ENCODE results near the gene HLA-DQA2.
"Not testable (repeated sequence)": the region's sequence is repeated elsewhere in the genome, so short reads cannot be mapped to it uniquely, and the experiment has no call there.

The HLA-DQA2 gene

GRCh38 chr6:32774426-32774825, 33.2 kb downstream of the HLA-DQA2 start:
- H3K27ac ChIP-seq, result no peak overlapping the region
- TF ChIP-seq Cebpa-rat (IDR thresholded peaks at IDR 0.05), result no peak
- no peak overlapping the region for H3K9ac ChIP-seq
- no peaks in the 10 kb centered on the region for H3K36me3 ChIP-seq
- H3K4me2 ChIP-seq, result no peak overlapping the region
- H3K27me3 ChIP-seq, result no peaks in the 10 kb centered on the region
- no peaks in the 10 kb centered on the region for H3K4me1 ChIP-seq
- no peaks in the 10 kb centered on the region for H3K9me3 ChIP-seq
- H3K4me3 ChIP-seq, result no peak overlapping the region
- H4K20me1 ChIP-seq, result no peaks in the 10 kb centered on the region

GRCh38 chr6:32775071-32775470, 33.9 kb downstream of the HLA-DQA2 start:
- H3K36me3 ChIP-seq, result no peaks in the 10 kb centered on the region
- no peak overlapping the region for H3K27ac ChIP-seq
- H3K27me3 ChIP-seq, result no peaks in the 10 kb centered on the region
- no peaks in the 10 kb centered on the region for H4K20me1 ChIP-seq
- TF ChIP-seq Cebpa-rat (IDR thresholded peaks at IDR 0.05), result no peak
- H3K4me1 ChIP-seq, result no peaks in the 10 kb centered on the region
- H3K9me3 ChIP-seq, result no peaks in the 10 kb centered on the region
- no peak overlapping the region for H3K4me2 ChIP-seq
- H3K9ac ChIP-seq, result no peak overlapping the region
- no peak overlapping the region for H3K4me3 ChIP-seq

GRCh38 chr6:32779036-32779435, 37.8 kb downstream of the HLA-DQA2 start:
- H3K4me1 ChIP-seq, result no peaks in the 10 kb centered on the region
- no peak overlapping the region for H3K27ac ChIP-seq
- H3K4me2 ChIP-seq, result no peak overlapping the region
- H3K27me3 ChIP-seq, result no peaks in the 10 kb centered on the region
- no peak overlapping the region for H3K9ac ChIP-seq
- no peaks in the 10 kb centered on the region for H3K36me3 ChIP-seq
- no peaks in the 10 kb centered on the region for H4K20me1 ChIP-seq
- H3K4me3 ChIP-seq, result no peak overlapping the region
- H3K9me3 ChIP-seq, result no peaks in the 10 kb centered on the region
- TF ChIP-seq Cebpa-rat (IDR thresholded peaks at IDR 0.05), result no peak

GRCh38 chr6:32782923-32783322, 41.7 kb downstream of the HLA-DQA2 start:
- H3K4me2 ChIP-seq, H3K4me1 ChIP-seq, H3K36me3 ChIP-seq, H4K20me1 ChIP-seq, H3K27me3 ChIP-seq, H3K4me3 ChIP-seq, H3K9me3 ChIP-seq, H3K9ac ChIP-seq, H3K27ac ChIP-seq: not testable (repeated sequence)

GRCh38 chr6:32785781-32786533, 44.8 kb downstream of the HLA-DQA2 start:
- no peak overlapping the region for H3K9ac ChIP-seq
- no peak overlapping the region for H3K27ac ChIP-seq
- H3K4me3 ChIP-seq, result no peak overlapping the region
- no peaks in the 10 kb centered on the region for H3K36me3 ChIP-seq
- H3K9me3 ChIP-seq, result no peaks in the 10 kb centered on the region
- no peaks in the 10 kb centered on the region for H4K20me1 ChIP-seq
- no peaks in the 10 kb centered on the region for H3K27me3 ChIP-seq
- H3K4me1 ChIP-seq, result 0 out of 2 replicates have a peak, but pooled peaks cover 4% of the 10 kb centered on the region
- no peak overlapping the region for H3K4me2 ChIP-seq
- peak; percentile 72 for TF ChIP-seq Cebpa-rat (IDR thresholded peaks at IDR 0.05)

GRCh38 chr6:32790306-32790705, 49.1 kb downstream of the HLA-DQA2 start:
- Histone ChIP-seq H3K9ac (no peak overlapping the region), H3K4me2 (no peak overlapping the region), H3K4me1 (peaks cover 35% of the 10 kb centered on the region), H3K36me3 (no peaks in the 10 kb centered on the region), H3K27ac (no peak overlapping the region), H3K9me3 (no peaks in the 10 kb centered on the region), H3K27me3 (no peaks in the 10 kb centered on the region), H3K4me3 (no peak overlapping the region), H4K20me1 (no peaks in the 10 kb centered on the region)
- no peak for TF ChIP-seq Cebpa-rat (IDR thresholded peaks at IDR 0.05)

- Histone ChIP-seq H3K4me1 (peaks cover 54% of the 10 kb centered on the region), H3K27me3 (no peaks in the 10 kb centered on the region), H4K20me1 (no peaks in the 10 kb centered on the region), H3K36me3 (no peaks in the 10 kb centered on the region), H3K4me3 (no peak overlapping the region), H3K9me3 (no peaks in the 10 kb centered on the region), H3K9ac (no peak overlapping the region), H3K4me2 (no peak overlapping the region; the same call in 1 of the 2 replicates), H3K27ac (no peak overlapping the region)
- no peak for TF ChIP-seq Cebpa-rat (IDR thresholded peaks at IDR 0.05)
These were observed 51.8 kb downstream of the HLA-DQA2 start for GRCh38 chr6:32792901-32793435.

GRCh38 chr6:32794510-32794909, 53.3 kb downstream of the HLA-DQA2 start:
- no peaks in the 10 kb centered on the region for H3K36me3 ChIP-seq
- peak overlapping the region; percentile 31; the same call in 1 of the 2 replicates for H3K27ac ChIP-seq
- no peak overlapping the region for H3K4me3 ChIP-seq
- H3K4me1 ChIP-seq, result peaks cover 58% of the 10 kb centered on the region
- no peaks in the 10 kb centered on the region for H3K27me3 ChIP-seq
- H3K9me3 ChIP-seq, result peaks cover 14% of the 10 kb centered on the region
- no peak overlapping the region for H3K9ac ChIP-seq
- TF ChIP-seq Cebpa-rat (IDR thresholded peaks at IDR 0.05), result no peak
- peak overlapping the region; percentile 82 for H3K4me2 ChIP-seq
- no peaks in the 10 kb centered on the region for H4K20me1 ChIP-seq
